ENCODE data around the gene MRPS18B. TPM values are rescaled to one million over a fixed set of nuclear protein-coding genes. Genes with fewer than 3 reads are reported as not detected.
A peak's percentile ranks its signal among the peaks of the same experiment; 100 is the strongest.

Gene MRPS18B
- total RNA-seq, 3 donors from 2014 or later: 38.2 to 63.7 (median 51.1) TPM

DNA sequence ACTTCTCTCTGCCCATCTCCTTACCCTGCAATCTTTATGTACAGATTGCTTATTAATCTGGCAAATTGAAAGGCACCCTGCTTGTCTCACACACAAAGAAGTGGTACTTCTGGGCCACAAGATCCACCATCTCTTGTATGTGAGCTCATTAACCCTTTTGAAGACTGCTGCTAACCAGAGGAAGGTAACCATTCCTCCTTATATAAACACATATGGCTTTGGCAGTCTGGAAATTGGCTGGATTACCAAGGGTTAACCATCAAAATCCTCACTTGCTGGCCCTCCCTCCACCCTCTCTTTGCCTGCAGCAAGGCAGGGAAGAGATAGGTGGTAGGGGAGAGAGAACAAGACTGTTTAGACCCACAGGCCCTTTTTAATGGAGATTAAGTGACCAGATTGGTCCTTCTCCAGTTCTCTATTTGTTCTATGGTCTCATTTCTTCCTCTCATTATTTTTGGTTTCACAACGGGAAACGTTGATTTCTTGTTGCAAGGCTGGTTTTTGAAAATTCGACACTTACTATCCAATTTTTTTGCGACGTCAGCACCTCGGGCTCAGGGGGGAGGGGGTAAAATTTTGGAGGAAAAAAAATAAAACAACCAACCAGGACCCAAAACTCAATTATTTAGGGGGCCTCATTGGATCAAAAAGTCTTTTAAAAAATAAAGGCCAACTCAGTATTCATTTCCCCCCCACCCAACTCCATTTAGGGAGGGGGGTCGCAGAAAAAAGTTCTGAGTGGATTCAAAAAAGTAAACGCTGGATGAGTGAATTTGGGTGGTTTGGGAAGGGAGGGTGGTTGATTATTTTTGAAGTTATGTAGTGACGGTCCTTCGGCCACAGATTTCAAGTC lies 1.5 kb upstream of the MRPS18B start:
- Histone ChIP-seq H3K4me1 (ENCODE audit: low read depth) (peaks cover 34% of the 10 kb centered on the region), H3K9me3 (no peaks in the 10 kb centered on the region), H3K4me3 (peak overlapping the region; percentile 73), H3K36me3 (ENCODE audit: low read depth) (no peaks in the 10 kb centered on the region)
- DNase-seq (peak in 1 of 3 donors; percentile 45), ATAC-seq (no peak)
- TF ChIP-seq, protein P1, sequence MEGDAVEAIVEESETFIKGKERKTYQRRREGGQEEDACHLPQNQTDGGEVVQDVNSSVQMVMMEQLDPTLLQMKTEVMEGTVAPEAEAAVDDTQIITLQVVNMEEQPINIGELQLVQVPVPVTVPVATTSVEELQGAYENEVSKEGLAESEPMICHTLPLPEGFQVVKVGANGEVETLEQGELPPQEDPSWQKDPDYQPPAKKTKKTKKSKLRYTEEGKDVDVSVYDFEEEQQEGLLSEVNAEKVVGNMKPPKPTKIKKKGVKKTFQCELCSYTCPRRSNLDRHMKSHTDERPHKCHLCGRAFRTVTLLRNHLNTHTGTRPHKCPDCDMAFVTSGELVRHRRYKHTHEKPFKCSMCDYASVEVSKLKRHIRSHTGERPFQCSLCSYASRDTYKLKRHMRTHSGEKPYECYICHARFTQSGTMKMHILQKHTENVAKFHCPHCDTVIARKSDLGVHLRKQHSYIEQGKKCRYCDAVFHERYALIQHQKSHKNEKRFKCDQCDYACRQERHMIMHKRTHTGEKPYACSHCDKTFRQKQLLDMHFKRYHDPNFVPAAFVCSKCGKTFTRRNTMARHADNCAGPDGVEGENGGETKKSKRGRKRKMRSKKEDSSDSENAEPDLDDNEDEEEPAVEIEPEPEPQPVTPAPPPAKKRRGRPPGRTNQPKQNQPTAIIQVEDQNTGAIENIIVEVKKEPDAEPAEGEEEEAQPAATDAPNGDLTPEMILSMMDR (IDR thresholded peaks at IDR 0.05): no peak
- intact Hi-C loops (cut with DNase I, micrococcal nuclease): no loop called here

DNA sequence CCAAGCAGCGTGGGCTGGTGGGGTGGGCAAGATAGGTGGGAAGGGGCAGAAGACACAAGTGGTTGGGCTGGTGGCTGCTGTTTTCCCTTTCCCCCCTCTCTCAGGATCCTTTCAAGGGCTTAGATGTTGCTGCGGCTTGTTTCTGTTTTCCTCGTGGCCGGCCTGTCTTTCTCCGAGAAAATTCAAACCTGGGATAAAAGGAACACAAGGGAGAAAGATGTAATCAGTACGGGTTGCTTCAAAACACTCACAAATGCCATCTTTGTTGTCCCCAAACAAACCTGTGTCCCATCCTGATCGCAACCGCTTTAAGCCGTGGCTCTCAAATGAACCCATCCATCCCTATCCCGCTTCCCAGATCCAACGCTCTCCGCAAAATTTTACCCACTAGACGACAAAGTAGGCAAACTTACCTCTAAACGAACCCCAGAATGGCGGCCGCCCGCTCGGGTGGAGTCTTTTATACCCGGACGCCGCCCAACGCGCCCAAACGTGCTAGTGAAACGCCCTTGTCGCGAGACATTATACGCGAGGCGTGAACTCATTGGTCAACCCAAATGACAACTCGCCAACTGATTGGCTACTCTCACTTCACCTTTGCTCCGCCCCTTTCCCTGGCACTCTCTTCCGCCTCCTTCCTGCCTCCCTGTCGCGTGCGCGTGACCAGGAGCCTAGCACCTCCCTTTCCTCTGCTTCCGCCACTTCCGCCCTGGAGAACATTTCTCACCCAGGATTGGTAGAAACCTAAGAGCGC lies 652 bp upstream of the MRPS18B start, which contains the start of gene PPP1R10:
Gene PPP1R10, minus strand, starts transcription at position 433 of the 754 bp plus-strand sequence. CDS start 7,299 bp downstream, outside the sequence.
- ATAC-seq: peak; percentile 90
- peak within 1 kb of the TSS; percentile 73 for H3K4me3 ChIP-seq
- peaks cover 6% of the 10 kb centered on the region for H3K36me3 ChIP-seq (ENCODE audit: low read depth)
- H3K4me1 ChIP-seq (ENCODE audit: low read depth): peaks cover 30% of the 10 kb centered on the region
- TF ChIP-seq, protein P1 (IDR thresholded peaks at IDR 0.05): no peak
- H3K9me3 ChIP-seq: no peaks in the 10 kb centered on the region
- DNase-seq: peak; percentile 97 to 99 (median 99)
- intact Hi-C loops (cut with DNase I, micrococcal nuclease): no loop called here

DNA sequence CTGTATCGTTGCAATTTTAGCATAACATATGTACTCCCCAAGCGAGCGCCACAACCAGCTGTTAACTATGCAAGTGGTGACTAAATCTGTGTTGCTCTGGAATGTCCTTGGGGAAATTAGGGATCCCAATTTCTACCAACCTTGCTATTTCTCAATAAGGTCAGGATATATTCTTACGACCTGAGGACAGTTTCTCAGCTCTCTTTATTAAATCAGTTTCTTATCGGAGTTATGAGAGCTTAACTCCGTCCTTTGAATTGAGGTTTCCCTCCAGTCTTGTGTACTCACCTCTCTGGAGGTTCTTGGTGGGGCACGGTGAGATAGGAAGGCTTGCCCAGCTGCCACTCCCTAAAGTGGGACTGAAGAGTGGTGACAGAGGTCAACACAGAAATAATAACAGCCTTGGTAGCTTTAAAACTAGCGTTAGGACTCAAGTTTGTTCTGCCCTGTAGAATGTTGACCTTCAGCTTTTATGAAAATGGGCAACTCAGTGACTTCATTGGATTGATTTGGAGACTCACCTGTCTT lies 694 bp downstream of the MRPS18B start:
- intact Hi-C loops (cut with DNase I, micrococcal nuclease): no loop called here
- TF ChIP-seq, protein P1 (IDR thresholded peaks at IDR 0.05): no peak
- no peaks in the 10 kb centered on the region for H3K9me3 ChIP-seq
- H3K36me3 ChIP-seq (ENCODE audit: low read depth): peaks cover 8% of the 10 kb centered on the region
- peak overlapping the region; percentile 12 for H3K4me3 ChIP-seq
- peak; percentile 25 for ATAC-seq
- peaks cover 20% of the 10 kb centered on the region for H3K4me1 ChIP-seq (ENCODE audit: low read depth)
- DNase-seq: peak in 2 of 3 donors; percentile 50 to 62

DNA sequence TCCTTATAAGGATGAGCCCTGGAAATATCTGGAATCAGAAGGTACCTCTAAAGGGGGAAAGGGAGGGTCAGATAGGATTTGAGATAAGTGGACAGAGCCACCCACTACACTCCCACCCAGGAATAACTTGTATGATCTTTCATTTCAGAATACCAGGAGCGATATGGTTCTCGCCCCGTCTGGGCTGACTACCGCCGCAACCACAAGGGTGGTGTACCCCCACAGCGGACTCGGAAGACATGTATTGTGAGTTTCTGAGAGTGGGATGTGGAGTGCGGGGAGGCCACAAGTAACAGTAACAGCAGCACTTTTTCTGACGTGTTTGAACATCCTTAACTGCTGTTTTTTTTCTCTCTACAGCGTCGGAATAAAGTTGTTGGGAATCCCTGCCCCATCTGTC lies 1.9 kb downstream of the MRPS18B start:
- Histone ChIP-seq H3K9me3 (no peaks in the 10 kb centered on the region), H3K4me1 (ENCODE audit: low read depth) (peaks cover 8% of the 10 kb centered on the region), H3K4me3 (no peak overlapping the region), H3K36me3 (ENCODE audit: low read depth) (peaks cover 12% of the 10 kb centered on the region)
- intact Hi-C loops (cut with DNase I, micrococcal nuclease): no loop called here
- TF ChIP-seq, protein P1 (IDR thresholded peaks at IDR 0.05): no peak
- ATAC-seq (no peak), DNase-seq (no peak)

DNA sequence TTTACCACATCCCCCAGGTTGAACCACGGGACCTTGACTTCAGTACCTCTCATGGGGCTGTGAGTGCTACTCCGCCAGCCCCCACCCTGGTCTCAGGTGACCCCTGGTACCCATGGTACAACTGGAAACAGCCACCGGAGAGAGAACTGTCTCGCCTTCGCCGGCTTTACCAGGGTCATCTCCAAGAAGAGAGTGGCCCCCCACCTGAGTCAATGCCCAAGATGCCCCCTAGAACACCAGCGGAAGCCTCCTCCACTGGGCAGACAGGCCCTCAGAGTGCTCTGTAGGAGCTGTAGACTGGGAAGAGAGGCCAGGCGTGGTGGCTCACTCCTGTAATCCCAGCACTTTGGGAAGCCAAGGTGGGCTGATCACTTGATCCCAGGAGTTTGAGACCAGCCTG lies 7.9 kb downstream of the MRPS18B start:
- peaks cover 18% of the 10 kb centered on the region for H3K36me3 ChIP-seq (ENCODE audit: low read depth)
- no peak for DNase-seq
- H3K9me3 ChIP-seq: no peaks in the 10 kb centered on the region
- TF ChIP-seq, protein P1 (IDR thresholded peaks at IDR 0.05): no peak
- intact Hi-C loops (cut with DNase I, micrococcal nuclease): no loop called here
- peaks cover 5% of the 10 kb centered on the region for H3K4me1 ChIP-seq (ENCODE audit: low read depth)
- no peak for ATAC-seq
- H3K4me3 ChIP-seq: no peak overlapping the region

Data from mucosa of descending colon (tissue), 3 donors.